Central memory CD8-positive, alpha-beta T cell (primary cell): ENCODE data around the gene TBC1D5.
"Not testable (repeated sequence)": the region's sequence is repeated elsewhere in the genome, so short reads cannot be mapped to it uniquely, and the experiment has no call there.

ENCODE experiments used
- ATAC-seq: fragments of 150-1000 bp; cut with Tn5 transposase; replicated peaks from 2 replicates; pipeline ENCODE4 v1.10.0; 2022; ENCODE audit warnings: mild to moderate bottlenecking, moderate FRiP score, moderate number of reproducible peaks; ENCODE audit not compliant: poor library complexity, severe bottlenecking; ENCODE audit errors: extremely low read depth
- DNase-seq, 2 donors: peaks; one replicate each; pipeline ENCODE4 v3.0.0; 2021; ENCODE audit warnings: low spot score in 2 of 2
- H3K27ac Mint-ChIP-seq: one replicate; pipeline ENCODE4 v1.8.0; 2022; ENCODE audit warnings: low read depth, mild to moderate bottlenecking, moderate library complexity, mixed read lengths
- H3K27me3 Mint-ChIP-seq: one replicate; pipeline ENCODE4 v1.8.0; 2022; ENCODE audit warnings: mixed read lengths
- H3K36me3 Mint-ChIP-seq: one replicate; pipeline ENCODE4 v1.8.0; 2022; ENCODE audit warnings: mild to moderate bottlenecking, moderate library complexity, mixed read lengths; ENCODE audit not compliant: insufficient read depth
- H3K4me1 Mint-ChIP-seq: one replicate; pipeline ENCODE4 v1.8.0; 2022; ENCODE audit warnings: mixed read lengths
- H3K4me3 Mint-ChIP-seq: one replicate; pipeline ENCODE4 v1.8.0; 2022; ENCODE audit warnings: mild to moderate bottlenecking, moderate library complexity, mixed read lengths
- H3K9me3 Mint-ChIP-seq: one replicate; pipeline ENCODE4 v1.8.0; 2022; ENCODE audit warnings: mixed read lengths

The TBC1D5 gene

GRCh38 chr3:17645074-17645698 is 97.2 kb downstream of the TBC1D5 start:
- DNase-seq, result no peak
- no peaks in the 10 kb centered on the region for H3K4me1 Mint-ChIP-seq
- no peaks in the 10 kb centered on the region for H3K36me3 Mint-ChIP-seq
- peaks cover 6% of the 10 kb centered on the region for H3K9me3 Mint-ChIP-seq
- no peak overlapping the region for H3K4me3 Mint-ChIP-seq
- no peak overlapping the region for H3K27ac Mint-ChIP-seq
- ATAC-seq, result no peak
- H3K27me3 Mint-ChIP-seq, result no peaks in the 10 kb centered on the region

GRCh38 chr3:17643691-17644090 is 98.7 kb downstream of the TBC1D5 start:
- ATAC-seq (no peak), DNase-seq (no peak)
- Mint-ChIP-seq H3K27ac (no peak overlapping the region), H3K27me3 (no peaks in the 10 kb centered on the region), H3K4me3 (no peak overlapping the region), H3K36me3 (no peaks in the 10 kb centered on the region), H3K4me1 (peaks cover 5% of the 10 kb centered on the region), H3K9me3 (no peaks in the 10 kb centered on the region)

GRCh38 chr3:17642474-17642873 is 100.0 kb downstream of the TBC1D5 start:
- Mint-ChIP-seq H3K4me1 (peaks cover 5% of the 10 kb centered on the region), H3K9me3 (no peaks in the 10 kb centered on the region), H3K27ac (no peak overlapping the region), H3K36me3 (no peaks in the 10 kb centered on the region), H3K4me3 (no peak overlapping the region), H3K27me3 (no peaks in the 10 kb centered on the region)
- ATAC-seq (no peak), DNase-seq (no peak)

- H3K9me3 Mint-ChIP-seq, result no peaks in the 10 kb centered on the region
- peaks cover 2% of the 10 kb centered on the region for H3K36me3 Mint-ChIP-seq
- H3K27ac Mint-ChIP-seq, result no peak overlapping the region
- H3K4me3 Mint-ChIP-seq, result no peak overlapping the region
- H3K4me1 Mint-ChIP-seq, result peaks cover 13% of the 10 kb centered on the region
- no peaks in the 10 kb centered on the region for H3K27me3 Mint-ChIP-seq
- ATAC-seq (no peak), DNase-seq (no peak)
Measured at GRCh38 chr3:17640466-17640865, 102.0 kb downstream of the TBC1D5 start.

DNA sequence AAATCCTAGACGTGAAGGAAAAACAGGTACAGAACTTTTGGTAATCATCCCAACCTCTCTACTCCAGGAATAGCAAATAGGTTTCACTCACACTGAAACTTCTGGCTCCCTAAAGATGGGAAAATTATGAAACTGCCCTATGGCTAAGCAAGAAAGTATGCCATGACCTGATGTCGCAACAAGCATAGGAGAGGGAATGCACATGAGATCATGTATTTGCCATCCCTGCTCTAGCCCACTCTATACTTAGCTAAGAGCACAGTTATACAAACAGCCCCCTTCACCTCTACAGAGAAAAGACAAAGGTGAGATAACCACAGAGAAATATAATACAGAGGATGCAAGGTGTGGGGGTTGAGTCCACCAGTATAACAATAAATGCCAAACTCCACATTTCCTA is 102.7 kb downstream of the TBC1D5 start:
- ATAC-seq (no peak), DNase-seq (no peak)
- Mint-ChIP-seq H3K36me3 (peaks cover 2% of the 10 kb centered on the region), H3K9me3 (no peaks in the 10 kb centered on the region), H3K27ac (no peak overlapping the region), H3K4me1 (peaks cover 14% of the 10 kb centered on the region), H3K4me3 (no peak overlapping the region), H3K27me3 (no peaks in the 10 kb centered on the region)

- Mint-ChIP-seq H3K27ac (no peak overlapping the region), H3K4me1 (peaks cover 14% of the 10 kb centered on the region), H3K4me3 (no peak overlapping the region), H3K36me3 (peaks cover 2% of the 10 kb centered on the region), H3K27me3 (no peaks in the 10 kb centered on the region), H3K9me3 (no peaks in the 10 kb centered on the region)
- DNase-seq, result no peak
- no peak for ATAC-seq
Measured at GRCh38 chr3:17639257-17639656, 103.2 kb downstream of the TBC1D5 start.

DNA sequence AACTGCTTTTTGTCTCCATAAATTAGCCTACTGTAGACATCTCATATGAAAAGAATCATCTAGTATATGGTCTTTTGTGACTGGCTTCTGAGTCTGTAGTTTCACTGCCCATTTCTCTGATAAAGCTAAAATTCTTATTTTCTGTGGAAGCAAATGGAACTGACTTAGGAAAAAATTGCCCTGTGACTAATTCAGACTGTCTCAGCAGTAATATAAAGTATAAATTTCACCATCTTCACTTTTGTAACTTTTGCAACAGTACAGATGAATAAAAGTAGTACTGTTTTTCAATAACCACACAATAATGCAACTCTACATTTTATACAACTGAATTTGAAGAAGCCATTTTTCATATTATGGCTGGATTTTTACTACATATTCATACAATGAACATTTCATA is 104.1 kb downstream of the TBC1D5 start:
- Mint-ChIP-seq H3K9me3 (no peaks in the 10 kb centered on the region), H3K27me3 (no peaks in the 10 kb centered on the region), H3K27ac (no peak overlapping the region), H3K4me1 (peaks cover 14% of the 10 kb centered on the region), H3K36me3 (peaks cover 2% of the 10 kb centered on the region), H3K4me3 (no peak overlapping the region)
- DNase-seq, result no peak
- ATAC-seq, result no peak

GRCh38 chr3:17635675-17636074 is 106.8 kb downstream of the TBC1D5 start:
- not testable (repeated sequence) for H3K4me3 Mint-ChIP-seq, DNase-seq, H3K27ac Mint-ChIP-seq, H3K9me3 Mint-ChIP-seq, H3K36me3 Mint-ChIP-seq, ATAC-seq, H3K27me3 Mint-ChIP-seq
- peaks cover 22% of the 10 kb centered on the region for H3K4me1 Mint-ChIP-seq

- peaks cover 21% of the 10 kb centered on the region for H3K4me1 Mint-ChIP-seq
- H3K36me3 Mint-ChIP-seq, result peaks cover 2% of the 10 kb centered on the region
- no peak overlapping the region for H3K4me3 Mint-ChIP-seq
- DNase-seq (no peak), ATAC-seq (no peak)
- H3K27me3 Mint-ChIP-seq, result no peaks in the 10 kb centered on the region
- H3K27ac Mint-ChIP-seq, result no peak overlapping the region
- H3K9me3 Mint-ChIP-seq, result no peaks in the 10 kb centered on the region
Measured at GRCh38 chr3:17634964-17635363, 107.5 kb downstream of the TBC1D5 start.

DNA sequence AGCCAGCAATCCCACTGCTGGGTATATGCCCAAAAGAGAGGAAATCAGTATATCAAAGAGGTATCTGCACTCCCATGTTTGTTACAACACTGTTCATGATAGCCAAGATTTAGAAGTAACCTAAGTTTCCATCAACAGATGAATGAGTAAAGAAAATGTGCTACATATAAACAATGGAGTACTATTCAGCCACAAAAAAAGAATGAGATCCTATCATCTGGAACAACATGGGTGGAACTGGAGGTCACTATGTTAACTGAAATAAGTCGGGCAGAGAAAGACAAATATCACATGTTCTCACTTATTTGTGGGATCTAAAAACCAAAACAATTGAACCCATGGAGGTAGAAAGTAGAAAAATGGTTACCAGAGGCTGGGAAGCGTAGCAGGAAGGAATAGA is 108.2 kb downstream of the TBC1D5 start:
- Mint-ChIP-seq H3K36me3 (peaks cover 2% of the 10 kb centered on the region), H3K9me3 (no peaks in the 10 kb centered on the region), H3K27me3 (no peaks in the 10 kb centered on the region), H3K4me1 (peaks cover 17% of the 10 kb centered on the region), H3K27ac (no peak overlapping the region), H3K4me3 (no peak overlapping the region)
- DNase-seq, result no peak
- no peak for ATAC-seq

GRCh38 chr3:17632401-17633100 is 109.9 kb downstream of the TBC1D5 start:
- H3K36me3 Mint-ChIP-seq, result peaks cover 2% of the 10 kb centered on the region
- no peak overlapping the region for H3K4me3 Mint-ChIP-seq
- H3K9me3 Mint-ChIP-seq, result no peaks in the 10 kb centered on the region
- no peaks in the 10 kb centered on the region for H3K27me3 Mint-ChIP-seq
- H3K4me1 Mint-ChIP-seq, result peaks cover 17% of the 10 kb centered on the region
- no peak overlapping the region for H3K27ac Mint-ChIP-seq
- ATAC-seq, result no peak
- no peak for DNase-seq

GRCh38 chr3:17631609-17632008 is 110.8 kb downstream of the TBC1D5 start:
- Mint-ChIP-seq H3K4me1 (peaks cover 24% of the 10 kb centered on the region), H3K9me3 (no peaks in the 10 kb centered on the region), H3K36me3 (peaks cover 2% of the 10 kb centered on the region), H3K27ac (no peak overlapping the region), H3K4me3 (no peak overlapping the region), H3K27me3 (no peaks in the 10 kb centered on the region)
- no peak for DNase-seq
- ATAC-seq, result no peak

- DNase-seq (no peak), ATAC-seq (no peak)
- Mint-ChIP-seq H3K4me1 (peaks cover 19% of the 10 kb centered on the region), H3K9me3 (no peaks in the 10 kb centered on the region), H3K27me3 (no peaks in the 10 kb centered on the region), H3K27ac (no peak overlapping the region), H3K4me3 (no peak overlapping the region), H3K36me3 (no peaks in the 10 kb centered on the region)
Measured at GRCh38 chr3:17629400-17629799, 113.0 kb downstream of the TBC1D5 start.
